ENCODE data around the gene KASH5.
A peak's percentile ranks its signal among the peaks of the same experiment; 100 is the strongest.
"Not testable (repeated sequence)": the region's sequence is repeated elsewhere in the genome, so short reads cannot be mapped to it uniquely, and the experiment has no call there.

KASH5 gene

GRCh38 chr19:49361438-49362047 lies 26.5 kb upstream of the KASH5 start:
- DNase-seq (ENCODE audit: low read depth in 1 of 2, low spot score in 1 of 2), result no peak

DNA sequence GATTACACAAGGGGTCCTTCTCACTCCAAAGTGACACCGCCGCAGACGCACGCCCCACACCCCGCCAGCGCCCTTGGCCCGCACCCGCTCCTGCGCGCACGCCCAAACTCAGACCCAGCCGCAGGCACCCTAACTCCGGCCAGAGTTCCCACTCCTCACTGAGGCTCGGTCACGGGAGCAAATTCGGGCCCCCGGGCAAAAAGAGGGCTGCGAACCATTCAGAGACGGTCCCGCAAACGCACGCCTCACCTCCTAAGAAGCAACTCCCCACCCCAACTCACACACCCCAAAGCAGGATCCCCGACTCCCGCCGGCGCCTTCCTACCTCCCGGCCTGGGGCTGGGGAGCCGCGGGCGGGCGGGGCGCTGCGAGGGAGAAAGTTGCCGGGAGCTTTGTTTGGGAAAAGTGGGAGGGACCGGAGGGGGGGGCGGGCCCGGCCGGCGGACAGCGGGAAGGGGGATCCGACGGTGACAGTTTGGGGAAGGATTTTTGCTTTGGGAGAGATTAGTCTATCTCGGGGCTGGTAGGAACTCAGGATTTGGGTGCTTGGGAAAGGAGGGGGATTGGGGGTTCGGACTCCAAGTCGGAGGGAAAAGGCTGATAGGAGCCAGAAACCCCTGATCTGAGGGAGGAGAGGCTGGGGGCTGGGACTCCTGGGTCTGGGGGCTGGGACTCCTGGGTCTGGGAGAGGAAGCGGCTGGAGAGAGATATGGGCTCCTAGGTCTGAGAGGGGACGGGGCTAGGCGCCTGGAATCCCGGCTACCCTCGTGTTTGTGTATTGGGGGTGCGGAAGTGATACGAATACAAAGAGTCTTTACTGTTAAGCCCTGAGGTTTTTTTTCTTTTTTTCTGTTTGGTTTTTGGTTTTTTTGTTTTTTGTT lies 25.8 kb upstream of the KASH5 start, which contains the start of gene TEAD2:
TSS of gene TEAD2 (minus strand) at position 369 of the 881 bp plus-strand sequence. CDS start 2,341 bp downstream, outside the sequence.
- no peak for DNase-seq (ENCODE audit: low read depth in 1 of 2, low spot score in 1 of 2)

DNA sequence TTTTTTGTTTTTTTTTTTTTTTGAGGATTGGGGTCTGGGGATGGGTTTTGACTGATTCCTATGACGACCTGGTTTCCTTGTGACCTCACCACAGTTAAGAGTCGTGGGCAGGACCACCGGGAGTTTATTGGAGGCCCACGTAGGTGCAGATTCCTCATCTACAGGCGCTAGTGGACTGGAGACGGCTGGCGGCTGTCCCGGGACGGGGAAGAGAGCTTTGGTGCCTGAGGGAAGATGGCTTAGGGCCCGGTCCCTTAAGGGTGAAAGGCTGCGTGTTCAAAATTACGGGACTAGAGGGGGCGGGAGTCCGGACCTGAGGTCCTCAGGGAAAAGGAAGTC lies 25.2 kb upstream of the KASH5 start:
- DNase-seq (ENCODE audit: low read depth in 1 of 2, low spot score in 1 of 2), result no peak

GRCh38 chr19:49363268-49364082 lies 24.6 kb upstream of the KASH5 start, which contains the start of gene DKKL1:
Gene DKKL1 (plus strand): TSS chr19:49363877. CDS start chr19:49363999, 122 bp downstream.
- DNase-seq (ENCODE audit: low read depth in 1 of 2, low spot score in 1 of 2), result peak; percentile 39 to 45

DNA sequence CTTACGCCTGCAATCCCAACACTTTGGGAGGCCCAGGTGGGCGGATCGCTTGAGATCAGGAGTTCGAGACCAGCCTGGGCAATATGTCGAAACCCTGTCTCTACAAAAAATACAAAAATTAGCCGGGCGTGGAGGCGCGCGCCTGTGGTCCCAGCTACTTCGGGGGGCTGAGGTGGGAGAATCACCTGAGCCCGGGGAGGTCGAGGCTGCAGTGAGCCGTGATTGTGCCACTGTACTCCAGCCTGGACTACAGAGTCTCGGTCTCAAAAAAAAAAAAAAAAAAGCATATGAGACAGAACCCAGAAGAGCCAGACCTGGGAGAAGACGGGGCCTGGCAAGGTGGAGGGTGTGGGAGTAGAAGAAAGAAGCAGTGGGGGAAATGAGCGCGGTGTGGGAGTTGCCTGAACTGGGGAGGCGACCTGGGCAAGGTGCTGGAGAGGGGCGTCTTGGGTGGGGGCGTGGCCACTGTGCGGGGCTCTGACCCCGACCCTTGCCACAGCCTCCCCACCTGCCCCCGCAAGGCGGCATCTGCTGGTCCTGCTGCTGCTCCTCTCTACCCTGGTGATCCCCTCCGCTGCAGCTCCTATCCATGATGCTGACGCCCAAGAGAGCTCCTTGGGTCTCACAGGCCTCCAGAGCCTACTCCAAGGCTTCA lies 23.8 kb upstream of the KASH5 start:
- DNase-seq (ENCODE audit: low read depth in 1 of 2, low spot score in 1 of 2), result no peak

- DNase-seq (ENCODE audit: low read depth in 1 of 2, low spot score in 1 of 2), result no peak
Observed at GRCh38 chr19:49366110-49366509, 21.9 kb upstream of the KASH5 start.

DNA sequence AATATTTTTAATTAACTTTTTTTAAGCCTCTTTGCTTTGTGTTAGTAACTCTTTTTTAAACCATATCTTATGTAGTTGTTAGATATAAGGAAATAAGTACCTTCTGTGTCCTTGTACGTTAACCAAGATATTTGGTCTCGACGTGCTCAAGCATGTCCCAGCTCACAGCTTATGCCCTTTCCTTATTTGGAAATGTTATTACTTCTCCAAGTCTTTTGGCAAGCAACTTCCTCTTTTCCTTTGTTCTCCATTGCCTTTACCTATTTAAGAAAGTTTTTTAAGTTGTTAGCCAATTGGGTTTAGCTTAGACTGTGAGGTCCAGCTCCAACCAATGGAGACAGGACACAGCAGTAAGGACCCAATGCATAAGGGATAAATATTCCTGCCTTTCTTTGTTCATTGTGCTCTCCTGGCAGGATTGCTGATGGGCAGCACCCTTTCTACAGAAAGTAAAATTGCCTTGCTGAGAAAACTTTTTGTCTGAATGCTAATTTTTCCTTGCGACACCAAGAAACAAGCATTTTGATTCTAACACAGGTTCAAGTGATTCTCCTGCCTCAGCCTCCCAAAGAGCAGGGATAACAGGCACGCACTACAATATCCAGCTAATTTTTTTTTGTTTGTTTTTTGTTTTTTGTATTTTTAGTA lies 19.2 kb upstream of the KASH5 start:
- DNase-seq (ENCODE audit: low read depth in 1 of 2, low spot score in 1 of 2), result no peak

GRCh38 chr19:49371184-49371583 lies 16.9 kb upstream of the KASH5 start:
- DNase-seq (ENCODE audit: low read depth in 1 of 2, low spot score in 1 of 2), result no peak

GRCh38 chr19:49373174-49373573 lies 14.9 kb upstream of the KASH5 start:
- DNase-seq (ENCODE audit: low read depth in 1 of 2, low spot score in 1 of 2), result not testable (repeated sequence)

GRCh38 chr19:49374665-49375434 lies 13.2 kb upstream of the KASH5 start:
- no peak for DNase-seq (ENCODE audit: low read depth in 1 of 2, low spot score in 1 of 2)

GRCh38 chr19:49378512-49378911 lies 9.5 kb upstream of the KASH5 start:
- no peak for DNase-seq (ENCODE audit: low read depth in 1 of 2, low spot score in 1 of 2)

GRCh38 chr19:49380391-49380790 lies 7.7 kb upstream of the KASH5 start:
- DNase-seq (ENCODE audit: low read depth in 1 of 2, low spot score in 1 of 2), result no peak

DNA sequence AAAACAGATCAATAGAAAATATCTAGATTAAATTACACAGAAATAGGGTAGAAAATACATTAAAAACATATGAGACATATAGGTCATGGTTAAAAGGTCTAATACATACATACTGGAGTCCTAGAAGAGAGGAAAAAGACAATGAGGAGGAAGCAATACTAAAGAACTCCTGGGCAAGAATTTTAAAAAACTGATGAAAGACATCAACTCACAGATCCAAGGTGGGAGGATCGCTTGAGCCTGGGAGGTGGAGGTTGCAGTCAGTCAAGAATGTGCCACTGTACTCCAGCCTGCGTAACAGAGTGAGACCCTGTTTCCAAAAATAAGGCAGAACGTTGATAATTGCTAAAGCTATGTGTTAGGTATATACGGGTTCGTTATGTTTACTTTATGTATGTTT lies 5.4 kb upstream of the KASH5 start:
- DNase-seq (ENCODE audit: low read depth in 1 of 2, low spot score in 1 of 2), result no peak

DNA sequence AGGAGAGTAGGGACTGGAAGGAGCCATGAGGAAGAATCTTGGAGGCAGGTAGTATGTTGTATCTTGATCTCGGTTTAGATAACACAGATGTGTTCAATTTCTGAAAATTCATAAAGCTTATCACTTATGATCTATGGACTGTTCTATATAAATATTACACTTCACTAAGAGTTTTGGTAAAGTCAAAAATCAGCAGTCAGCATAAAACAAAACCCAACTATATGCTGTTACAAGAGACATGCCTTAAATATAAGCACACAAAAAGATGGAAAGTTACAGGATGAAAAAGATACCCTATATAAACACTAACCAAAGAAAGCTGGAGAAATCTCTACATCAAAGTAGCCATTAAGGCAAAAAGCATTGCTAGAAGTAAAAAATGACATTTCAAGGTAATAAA lies 4.5 kb upstream of the KASH5 start:
- no peak for DNase-seq (ENCODE audit: low read depth in 1 of 2, low spot score in 1 of 2)

GRCh38 chr19:49389406-49389805 lies 1.4 kb downstream of the KASH5 start:
- DNase-seq (ENCODE audit: low read depth in 1 of 2, low spot score in 1 of 2), result no peak

- DNase-seq (ENCODE audit: low read depth in 1 of 2, low spot score in 1 of 2), result no peak
Observed at GRCh38 chr19:49390131-49390928, 2.3 kb downstream of the KASH5 start.

DNA sequence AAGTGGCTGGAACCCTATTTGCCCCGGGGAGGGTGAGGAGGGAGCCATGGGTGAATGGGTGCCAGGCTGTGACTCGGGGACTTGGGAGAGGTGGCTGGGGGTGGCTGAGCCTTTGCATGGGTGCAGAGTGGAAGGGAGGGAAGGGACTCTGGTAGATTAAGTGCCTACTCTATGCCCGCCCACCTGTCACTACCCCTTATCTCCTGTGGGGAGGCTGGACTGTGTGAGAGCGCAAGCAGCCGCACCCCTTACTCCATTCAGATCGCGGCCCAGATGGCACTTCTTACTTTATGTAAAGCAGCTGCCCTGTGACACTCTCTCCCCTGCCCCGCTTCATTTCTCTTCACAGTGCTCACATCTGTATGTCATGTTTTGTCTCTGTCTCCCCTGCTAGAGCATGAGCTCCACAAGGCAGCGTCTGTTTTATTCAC lies 2.9 kb downstream of the KASH5 start:
- no peak for DNase-seq (ENCODE audit: low read depth in 1 of 2, low spot score in 1 of 2)

- peak; percentile 47 to 73 for DNase-seq (ENCODE audit: low read depth in 1 of 2, low spot score in 1 of 2)
Observed at GRCh38 chr19:49391581-49392399, 3.7 kb downstream of the KASH5 start.
